ENCODE measurements around the gene ENTPD6. TPM values are rescaled to one million over a fixed set of nuclear protein-coding genes. Genes with fewer than 3 reads are reported as not detected.
A peak's percentile ranks its signal among the peaks of the same experiment; 100 is the strongest.

ENTPD6 gene
- total and polyA plus RNA-seq, 5 experiments from 2014 or later = 39.9 to 110 (median 50.5) TPM

DNA sequence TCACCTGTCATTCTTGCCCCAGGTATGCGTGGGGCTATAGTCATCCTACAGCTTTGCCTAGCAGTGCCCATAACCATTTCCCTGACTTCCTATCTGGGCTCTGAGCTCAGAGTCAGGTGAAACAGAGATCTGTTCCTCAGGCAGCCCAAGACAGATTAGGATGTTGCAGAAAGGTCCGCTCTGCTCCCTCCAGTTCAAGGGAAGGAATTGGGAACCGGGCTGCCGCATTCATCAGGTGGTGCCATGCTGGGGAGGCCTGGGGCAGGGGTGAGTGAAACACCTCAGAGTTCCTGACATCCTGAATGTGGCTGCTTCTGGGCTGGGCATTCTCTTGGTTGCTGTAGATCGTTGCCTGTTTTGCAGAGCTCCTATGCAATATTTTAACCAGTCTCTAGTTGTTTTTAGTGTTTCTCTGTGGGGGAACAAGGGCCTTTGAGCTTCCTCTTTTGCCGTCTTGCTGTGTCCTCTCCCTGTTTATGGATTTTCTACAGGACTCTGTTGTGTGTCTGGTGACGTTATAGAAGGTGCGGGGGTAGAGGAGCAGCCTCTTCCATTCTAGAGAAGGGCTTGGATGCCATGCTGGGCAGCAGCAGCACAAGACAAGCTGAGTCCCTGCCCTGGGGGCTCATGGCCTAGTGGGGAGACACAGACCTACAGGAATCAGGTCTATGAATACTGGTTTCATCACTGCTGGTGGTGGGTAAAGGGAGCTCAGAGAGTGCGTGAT, 9.2 kb downstream of the ENTPD6 start:
- peaks cover 0 to 26% (median 0%) of the 10 kb centered on the region in 3 donors for H3K36me3 Mint-ChIP-seq
- H3K4me3 Mint-ChIP-seq = no peak overlapping the region
- peak overlapping the region in 8 of 10 donors; percentile 9 to 72 (median 30) for H3K27ac Mint-ChIP-seq
- POLR2A ChIA-PET = interaction anchor here (0.6 to 1.6 kb wide), 2 partner anchors 9 to 203 kb away, joined by 3 to 6 read pairs; partner anchors contain the start of genes ENTPD6 and GINS1
- ATAC-seq (no peak), DNase-seq (peak in 1 of 10 donors; percentile 24)
- H3K4me1 Mint-ChIP-seq = peaks cover 29 to 47% (median 43%) of the 10 kb centered on the region in 4 donors
- no peaks in the 10 kb centered on the region for H3K9me3 Mint-ChIP-seq
- no peaks in the 10 kb centered on the region for H3K27me3 Mint-ChIP-seq

DNA sequence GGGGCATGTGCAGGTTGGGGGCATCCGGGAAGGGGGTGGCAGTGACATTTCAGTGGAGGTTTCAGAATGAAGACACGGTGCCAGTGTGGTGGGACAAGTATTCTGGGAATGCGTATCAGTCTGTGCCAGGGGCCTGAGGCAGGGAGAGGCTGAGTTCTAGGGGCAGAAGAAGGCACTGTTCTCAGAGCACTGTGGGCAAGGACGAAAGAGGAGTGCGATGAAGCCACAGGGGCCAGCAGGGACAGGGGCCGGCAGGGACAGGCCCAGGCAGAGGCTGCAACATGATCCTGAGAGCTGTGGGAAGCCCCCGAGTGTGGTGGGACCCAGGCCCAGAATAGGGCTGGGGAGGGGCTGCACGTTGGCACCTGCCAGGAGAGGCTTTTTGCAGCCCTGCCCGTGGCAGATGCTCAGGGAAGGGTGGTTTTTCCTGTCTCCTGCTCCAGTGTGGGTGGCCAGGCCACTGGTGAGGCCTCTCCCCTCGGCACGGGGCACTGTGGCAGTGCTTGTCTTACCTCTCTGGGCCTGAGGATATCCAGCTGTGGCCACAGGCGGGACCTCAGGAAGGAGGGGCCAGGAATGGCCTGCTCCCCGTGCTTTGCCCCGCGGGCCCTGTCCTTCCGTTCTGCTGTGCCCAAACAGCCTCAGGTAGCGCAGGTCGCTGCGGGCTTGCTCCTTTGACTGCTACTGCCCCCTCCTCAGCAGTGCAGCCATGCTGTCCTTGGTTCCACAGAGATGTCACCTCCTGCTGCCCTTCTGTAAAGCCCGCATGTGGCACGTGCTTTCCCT, 10.0 kb downstream of the ENTPD6 start:
- no peak overlapping the region for H3K4me3 Mint-ChIP-seq
- peaks cover 25 to 39% (median 36%) of the 10 kb centered on the region in 4 donors for H3K4me1 Mint-ChIP-seq
- peaks cover 0 to 34% (median 0%) of the 10 kb centered on the region in 3 donors for H3K36me3 Mint-ChIP-seq
- no peaks in the 10 kb centered on the region for H3K27me3 Mint-ChIP-seq
- DNase-seq = peak in 1 of 10 donors; percentile 27
- H3K9me3 Mint-ChIP-seq = no peaks in the 10 kb centered on the region
- no peak for ATAC-seq
- H3K27ac Mint-ChIP-seq = peak overlapping the region in 3 of 10 donors; percentile 12 to 31 (median 22)
- POLR2A ChIA-PET = interaction anchor here (1.6 kb wide), 1 partner anchor 10 kb away, joined by 6 read pairs; the partner anchor contains the start of gene ENTPD6

DNA sequence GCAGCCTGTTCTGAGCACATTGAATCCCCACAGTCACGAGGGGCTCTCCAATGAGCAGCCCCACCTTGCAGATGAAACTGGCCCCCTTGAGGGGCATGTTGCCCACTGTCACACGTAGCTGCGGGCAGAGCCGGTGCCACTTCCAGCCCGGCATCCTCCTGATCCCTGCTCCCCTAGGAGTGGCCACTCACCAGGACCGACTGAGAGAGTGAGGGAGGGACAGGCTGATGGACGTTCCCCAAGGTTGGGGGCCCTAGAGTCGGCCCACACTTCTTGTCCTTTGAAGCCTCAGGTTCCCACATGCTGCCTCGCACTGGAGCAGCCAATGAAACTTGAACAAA, 10.5 kb downstream of the ENTPD6 start:
- Mint-ChIP-seq H3K27me3 (no peaks in the 10 kb centered on the region), H3K36me3 (peaks cover 0 to 38% (median 0%) of the 10 kb centered on the region in 3 donors), H3K4me3 (no peak overlapping the region), H3K4me1 (peaks cover 21 to 34% (median 31%) of the 10 kb centered on the region in 4 donors), H3K9me3 (no peaks in the 10 kb centered on the region), H3K27ac (no peak overlapping the region)
- POLR2A ChIA-PET = no interaction called here
- DNase-seq (no peak), ATAC-seq (no peak)

DNA sequence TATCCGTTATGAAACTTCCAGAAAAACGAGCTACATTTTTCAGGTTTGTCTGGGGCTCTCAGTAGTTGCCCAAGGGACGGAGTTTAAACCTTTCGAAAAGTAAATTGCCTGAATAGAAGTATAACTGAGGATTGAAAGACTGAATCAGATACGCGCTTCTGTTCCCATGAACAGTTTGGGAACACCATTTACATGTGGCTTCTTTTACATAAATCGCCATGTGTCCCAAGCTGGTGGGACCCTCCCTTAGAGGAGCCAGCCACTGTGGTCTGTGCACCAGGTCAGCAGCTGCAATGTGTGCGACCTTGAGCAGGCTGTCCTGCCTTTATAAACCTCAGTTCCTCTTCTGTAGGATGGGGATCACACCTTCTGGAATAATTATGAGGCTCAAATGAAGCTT, 11.0 kb downstream of the ENTPD6 start:
- POLR2A ChIA-PET = interaction anchor here (1.2 kb wide), 1 partner anchor 9 kb away, joined by 3 read pairs; no protein-coding TSS in a partner anchor
- no peak for ATAC-seq
- H3K4me3 Mint-ChIP-seq = no peak overlapping the region
- no peak overlapping the region for H3K27ac Mint-ChIP-seq
- peaks cover 0 to 43% (median 3%) of the 10 kb centered on the region in 3 donors for H3K36me3 Mint-ChIP-seq
- no peak for DNase-seq
- H3K9me3 Mint-ChIP-seq = no peaks in the 10 kb centered on the region
- peaks cover 19 to 29% (median 26%) of the 10 kb centered on the region in 4 donors for H3K4me1 Mint-ChIP-seq
- no peaks in the 10 kb centered on the region for H3K27me3 Mint-ChIP-seq

DNA sequence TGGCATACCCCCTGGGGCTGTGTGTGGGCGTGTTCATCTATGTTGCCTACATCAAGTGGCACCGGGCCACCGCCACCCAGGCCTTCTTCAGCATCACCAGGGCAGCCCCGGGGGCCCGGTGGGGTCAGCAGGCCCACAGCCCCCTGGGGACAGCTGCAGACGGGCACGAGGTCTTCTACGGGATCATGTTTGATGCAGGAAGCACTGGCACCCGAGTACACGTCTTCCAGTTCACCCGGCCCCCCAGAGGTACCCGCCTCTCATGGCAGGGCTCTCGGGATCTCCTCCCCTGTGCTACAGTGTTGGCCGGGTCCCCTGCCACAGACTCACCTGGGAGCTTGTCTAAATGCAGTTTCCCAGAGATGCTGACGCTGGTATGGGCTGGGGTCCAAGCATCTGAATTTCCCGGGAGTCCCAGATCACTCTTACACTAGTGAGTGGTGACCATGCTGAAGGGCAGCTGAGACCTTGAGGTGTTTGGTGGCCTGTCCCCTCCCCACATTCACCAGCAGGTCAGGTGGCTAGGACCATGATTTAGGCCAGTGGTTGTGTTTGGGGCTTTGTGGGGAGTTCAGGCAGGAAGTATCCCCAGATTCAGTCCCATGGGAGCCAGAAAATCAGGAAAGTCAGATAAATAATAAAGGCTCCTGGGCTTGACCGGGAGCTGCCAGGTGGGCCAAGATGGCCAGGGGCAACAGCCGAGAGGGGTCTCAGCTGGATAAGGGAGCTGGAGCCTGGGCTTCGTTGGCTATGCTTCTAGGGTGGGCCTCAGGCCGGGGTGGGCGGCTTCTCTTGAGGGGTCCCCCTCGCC, 11.8 kb downstream of the ENTPD6 start:
- Mint-ChIP-seq H3K36me3 (peaks cover 0 to 48% (median 3%) of the 10 kb centered on the region in 3 donors), H3K27ac (peak overlapping the region in 1 of 10 donors; percentile 43), H3K27me3 (no peaks in the 10 kb centered on the region), H3K4me3 (no peak overlapping the region), H3K4me1 (peaks cover 19 to 24% (median 23%) of the 10 kb centered on the region in 4 donors), H3K9me3 (no peaks in the 10 kb centered on the region)
- DNase-seq (no peak), ATAC-seq (no peak)
- POLR2A ChIA-PET = interaction anchor here (1.0 to 1.2 kb wide), 2 partner anchors 10 to 12 kb away, joined by 3 read pairs; partner anchors contain the start of gene ENTPD6

DNA sequence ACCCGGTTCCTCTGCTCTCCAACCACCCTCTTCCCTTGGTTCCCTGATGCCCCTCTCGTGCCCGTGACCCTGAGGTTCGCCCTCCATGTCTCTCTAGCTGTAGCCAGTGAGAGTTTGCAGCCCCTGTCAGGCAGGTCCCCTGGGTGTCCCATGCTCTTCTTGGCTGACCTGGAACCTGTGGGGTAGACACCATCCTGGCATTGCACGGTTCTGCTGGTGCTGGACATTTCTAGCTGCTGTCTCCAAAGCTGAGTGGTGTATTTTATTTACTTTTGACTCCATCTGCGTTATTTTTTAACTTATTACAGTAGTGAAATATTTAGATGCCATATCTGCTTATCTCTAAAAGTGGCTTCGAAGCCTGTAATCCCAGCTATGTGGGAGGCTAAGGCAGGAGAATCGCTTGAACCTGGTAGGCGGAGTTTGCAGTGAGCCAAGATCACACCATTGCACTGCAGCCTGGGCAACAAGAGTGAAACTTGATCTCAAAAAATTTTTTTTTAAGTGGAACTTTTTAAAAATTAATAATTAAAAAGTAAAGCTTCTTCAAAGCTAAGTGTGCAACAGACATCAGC, 12.5 kb downstream of the ENTPD6 start:
- Mint-ChIP-seq H3K4me1 (peaks cover 16 to 21% (median 17%) of the 10 kb centered on the region in 4 donors), H3K27ac (no peak overlapping the region), H3K9me3 (no peaks in the 10 kb centered on the region), H3K4me3 (no peak overlapping the region), H3K36me3 (peaks cover 0 to 46% (median 3%) of the 10 kb centered on the region in 3 donors), H3K27me3 (no peaks in the 10 kb centered on the region)
- ATAC-seq (no peak), DNase-seq (no peak)
- POLR2A ChIA-PET = interaction anchor here (1.0 to 1.2 kb wide), 2 partner anchors 11 to 12 kb away, joined by 3 read pairs; partner anchors contain the start of gene ENTPD6

DNA sequence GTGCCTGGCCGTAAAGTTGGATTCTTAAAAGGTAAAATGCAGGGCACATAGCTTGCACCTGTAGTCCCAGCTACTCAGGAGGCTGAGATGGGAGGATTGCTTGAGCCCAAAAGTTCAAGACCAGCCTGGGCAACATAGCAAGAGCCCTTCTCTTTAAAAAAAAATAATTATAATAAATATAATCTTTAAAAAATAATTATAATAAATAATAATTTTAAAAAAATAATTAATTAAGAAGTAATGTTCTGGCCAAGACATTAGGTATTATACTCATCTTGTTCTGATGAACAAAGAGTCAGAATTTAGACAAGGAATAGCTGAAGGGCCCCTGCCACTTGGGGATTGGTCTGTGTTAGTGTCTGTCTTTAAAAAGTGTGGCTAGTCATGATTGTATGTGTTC, 13.9 kb downstream of the ENTPD6 start:
- POLR2A ChIA-PET = no interaction called here
- peaks cover 0 to 45% (median 8%) of the 10 kb centered on the region in 3 donors for H3K36me3 Mint-ChIP-seq

DNA sequence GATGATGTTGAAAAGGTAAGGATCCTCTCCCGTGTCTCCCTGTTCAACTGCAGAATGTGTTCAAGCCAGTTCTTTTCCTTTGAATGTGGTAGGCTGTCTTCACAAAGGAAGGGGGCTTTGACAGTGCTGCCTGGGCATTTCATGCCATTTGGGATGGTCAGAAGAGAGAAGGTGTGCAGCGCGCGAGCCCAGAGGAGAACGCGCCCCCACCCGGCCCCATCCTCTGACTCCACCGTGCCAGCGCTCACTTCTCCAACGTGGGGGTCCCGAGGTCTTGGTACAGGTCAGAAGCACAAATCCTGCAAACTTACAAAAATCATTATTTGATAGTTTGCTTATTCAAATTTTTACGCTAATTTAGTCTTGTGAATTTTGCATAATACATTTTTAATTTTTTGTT, 14.4 kb downstream of the ENTPD6 start:
- ATAC-seq = no peak
- Mint-ChIP-seq H3K9me3 (no peaks in the 10 kb centered on the region), H3K4me1 (peaks cover 0 to 7% (median 4%) of the 10 kb centered on the region in 4 donors), H3K27me3 (no peaks in the 10 kb centered on the region), H3K4me3 (no peak overlapping the region), H3K27ac (no peak overlapping the region), H3K36me3 (peaks cover 0 to 44% (median 8%) of the 10 kb centered on the region in 3 donors)
- POLR2A ChIA-PET = no interaction called here
- no peak for DNase-seq

More for the DNA sequence above, 13.9 kb downstream of the ENTPD6 start:
- peaks cover 3 to 10% (median 7%) of the 10 kb centered on the region in 4 donors for H3K4me1 Mint-ChIP-seq
- H3K27ac Mint-ChIP-seq = no peak overlapping the region
- H3K4me3 Mint-ChIP-seq = no peak overlapping the region
- no peak for ATAC-seq
- no peaks in the 10 kb centered on the region for H3K27me3 Mint-ChIP-seq
- no peaks in the 10 kb centered on the region for H3K9me3 Mint-ChIP-seq
- no peak for DNase-seq

DNA sequence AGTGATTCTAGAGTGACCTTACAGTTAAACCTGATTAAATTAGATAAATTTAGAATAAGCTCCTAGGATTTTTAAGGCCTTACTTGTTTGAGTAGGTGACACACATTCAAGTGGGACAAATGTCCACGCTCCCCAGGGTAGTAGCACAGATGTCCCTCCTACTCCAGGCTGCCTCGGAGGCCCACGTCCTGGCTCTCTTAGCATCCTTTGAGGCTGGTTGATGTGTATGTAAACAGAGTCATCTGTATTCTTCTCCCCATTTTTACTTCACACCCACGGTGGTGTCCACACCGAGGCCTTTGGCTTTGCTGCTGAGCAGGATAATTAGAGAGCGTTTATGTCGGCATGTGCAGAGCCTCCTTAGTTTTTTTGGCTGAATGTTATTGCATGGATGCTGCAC, 15.8 kb downstream of the ENTPD6 start:
- POLR2A ChIA-PET = interaction anchor here (0.6 kb wide), 1 partner anchor 191 kb away, joined by 6 read pairs; no protein-coding TSS in a partner anchor
- H3K4me1 Mint-ChIP-seq = peaks cover 0 to 5% (median 0%) of the 10 kb centered on the region in 4 donors
- H3K27ac Mint-ChIP-seq = no peak overlapping the region
- no peak for DNase-seq
- peaks cover 0 to 58% (median 16%) of the 10 kb centered on the region in 3 donors for H3K36me3 Mint-ChIP-seq
- no peaks in the 10 kb centered on the region for H3K27me3 Mint-ChIP-seq
- no peak for ATAC-seq
- no peaks in the 10 kb centered on the region for H3K9me3 Mint-ChIP-seq
- H3K4me3 Mint-ChIP-seq = no peak overlapping the region

DNA sequence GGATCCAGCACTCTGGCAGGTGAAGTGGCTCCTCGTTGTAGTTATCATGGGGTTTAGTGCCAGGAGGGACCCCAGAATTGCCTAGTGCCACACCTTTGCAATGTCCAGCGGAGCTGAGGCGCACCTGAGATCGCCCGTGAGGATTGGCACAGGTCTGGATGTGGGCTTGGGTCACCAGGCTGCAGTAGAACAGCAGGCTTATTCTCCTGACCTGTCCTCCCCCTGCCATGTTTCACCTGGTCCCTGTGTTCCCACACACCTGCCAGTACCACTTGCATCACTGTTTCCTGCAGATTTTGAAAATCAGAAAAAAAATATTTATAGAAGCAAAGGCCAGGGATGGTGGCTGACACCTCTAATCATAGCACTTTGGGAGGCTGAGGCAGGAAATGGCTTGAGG, 16.7 kb downstream of the ENTPD6 start:
- ATAC-seq (no peak), DNase-seq (no peak)
- POLR2A ChIA-PET = no interaction called here
- Mint-ChIP-seq H3K36me3 (peaks cover 0 to 62% (median 18%) of the 10 kb centered on the region in 3 donors), H3K4me3 (no peak overlapping the region), H3K27me3 (no peaks in the 10 kb centered on the region), H3K4me1 (peaks cover 0 to 5% (median 0%) of the 10 kb centered on the region in 4 donors), H3K9me3 (no peaks in the 10 kb centered on the region), H3K27ac (peak overlapping the region in 2 of 10 donors; percentile 3 to 31)

DNA sequence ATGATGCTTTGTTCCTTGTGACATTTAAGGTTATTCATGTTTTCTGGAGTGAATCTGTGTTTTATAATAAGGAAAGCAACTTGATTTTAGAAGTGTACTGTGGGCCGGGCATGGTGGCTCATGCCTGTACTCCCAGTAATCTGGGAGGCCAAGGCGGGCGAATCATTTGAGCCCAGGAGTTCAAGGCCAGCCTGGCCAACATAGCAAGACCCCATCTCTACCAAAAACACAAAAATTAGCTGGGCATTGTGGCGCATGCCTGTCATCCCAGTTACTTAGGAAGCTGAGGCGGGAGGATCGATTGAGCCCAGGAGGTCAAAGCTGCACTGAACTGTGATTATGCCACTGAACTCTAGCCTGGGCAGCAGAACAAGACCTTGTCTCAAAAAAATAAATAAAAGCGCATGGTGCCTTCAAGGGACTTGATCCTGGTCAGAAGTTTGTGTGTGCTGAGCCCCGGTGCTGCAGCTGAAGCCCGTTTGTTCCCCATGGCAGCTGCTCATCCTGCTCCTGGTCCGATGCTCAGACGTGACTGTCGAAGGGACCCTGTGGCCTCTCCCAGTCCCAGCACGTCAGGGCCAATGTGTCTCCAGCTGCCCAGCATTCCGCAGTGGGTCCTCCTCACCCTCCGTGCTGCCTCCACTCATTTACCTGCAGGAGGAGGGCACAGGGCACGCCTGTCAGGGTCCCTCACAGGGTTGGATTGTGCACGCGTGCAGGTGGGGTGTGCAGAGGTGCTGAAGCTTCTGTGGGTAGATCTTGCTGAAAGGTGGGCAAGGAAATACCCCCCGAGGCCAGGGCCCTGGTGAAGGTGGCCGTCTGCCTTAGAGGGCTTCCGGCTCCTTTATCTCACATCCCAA, 18.3 kb downstream of the ENTPD6 start:
- Mint-ChIP-seq H3K9me3 (no peaks in the 10 kb centered on the region), H3K27ac (no peak overlapping the region), H3K36me3 (peaks cover 0 to 66% (median 18%) of the 10 kb centered on the region in 3 donors), H3K27me3 (no peaks in the 10 kb centered on the region), H3K4me3 (no peak overlapping the region), H3K4me1 (peaks cover 0 to 2% (median 0%) of the 10 kb centered on the region in 4 donors)
- POLR2A ChIA-PET = interaction anchor here (0.6 kb wide), 1 partner anchor 53 kb away, joined by 4 read pairs; no protein-coding TSS in a partner anchor
- no peak for DNase-seq
- ATAC-seq = no peak

Measured in naive thymus-derived CD8-positive, alpha-beta T cell (primary cell).